Measurements from ENCODE around the gene TMEM217.

TMEM217 gene

DNA sequence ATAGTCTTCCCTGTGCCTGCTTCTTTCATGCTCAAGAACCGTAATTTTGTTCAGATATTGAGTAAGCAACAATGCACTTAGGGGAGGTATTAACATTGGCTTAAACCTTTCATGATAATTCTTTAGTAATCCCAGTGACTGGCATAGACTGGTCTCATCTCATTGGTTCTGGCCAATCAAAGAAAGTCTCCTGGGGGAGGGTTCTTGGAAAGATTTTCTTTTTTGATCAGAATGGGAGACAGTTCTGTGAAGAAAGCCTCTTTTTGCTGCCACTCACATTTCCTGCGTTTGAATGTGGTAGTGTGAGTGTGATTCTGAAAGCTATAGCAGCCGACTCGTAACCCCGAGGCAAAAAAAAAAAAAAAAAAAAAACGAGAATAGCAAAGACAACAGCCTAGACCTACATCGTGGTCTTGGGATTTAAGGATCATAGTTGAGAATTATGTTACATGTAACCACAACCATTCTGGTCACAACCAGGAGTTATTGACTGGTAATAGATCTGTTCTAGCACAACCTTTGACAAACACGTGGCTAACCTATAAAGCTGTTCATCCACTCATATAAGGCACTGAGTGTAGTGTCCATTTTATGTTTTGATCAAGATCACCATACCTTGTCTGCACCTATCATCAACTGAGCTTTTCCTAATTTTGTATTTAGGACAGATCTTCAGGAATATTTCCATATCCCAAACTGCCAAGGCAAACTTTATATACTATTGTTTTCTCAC, 15.1 kb upstream of the TMEM217 start:
- no peaks in the 10 kb centered on the region for H3K27me3 ChIP-seq (ENCODE audit: insufficient read depth, low read length)
- no peak overlapping the region for H3K4me3 ChIP-seq (ENCODE audit: low read depth, low read length, poor library complexity, severe bottlenecking)
- no peaks in the 10 kb centered on the region for H4K20me1 ChIP-seq (ENCODE audit: insufficient read depth, low read length)
- no peaks in the 10 kb centered on the region for H3K79me2 ChIP-seq (ENCODE audit: insufficient read depth, low read length)
- no peaks in the 10 kb centered on the region for H3F3A ChIP-seq (ENCODE audit: insufficient read depth, low read length)
- no peaks in the 10 kb centered on the region for H3K9me3 ChIP-seq (ENCODE audit: low read length)
- H3K27ac ChIP-seq (ENCODE audit: low read depth, low read length, poor library complexity, severe bottlenecking): no peak overlapping the region
- no peak overlapping the region for H3K4me2 ChIP-seq (ENCODE audit: low read length)
- H3K36me3 ChIP-seq (ENCODE audit: insufficient read depth, low read length): peaks cover 10% of the 10 kb centered on the region; the same call in 1 of the 2 replicates
- no peak for TF ChIP-seq EZH2 (IDR thresholded peaks at IDR 0.05; ENCODE audit: borderline replicate concordance, low read length)
- TF ChIP-seq, protein P1, sequence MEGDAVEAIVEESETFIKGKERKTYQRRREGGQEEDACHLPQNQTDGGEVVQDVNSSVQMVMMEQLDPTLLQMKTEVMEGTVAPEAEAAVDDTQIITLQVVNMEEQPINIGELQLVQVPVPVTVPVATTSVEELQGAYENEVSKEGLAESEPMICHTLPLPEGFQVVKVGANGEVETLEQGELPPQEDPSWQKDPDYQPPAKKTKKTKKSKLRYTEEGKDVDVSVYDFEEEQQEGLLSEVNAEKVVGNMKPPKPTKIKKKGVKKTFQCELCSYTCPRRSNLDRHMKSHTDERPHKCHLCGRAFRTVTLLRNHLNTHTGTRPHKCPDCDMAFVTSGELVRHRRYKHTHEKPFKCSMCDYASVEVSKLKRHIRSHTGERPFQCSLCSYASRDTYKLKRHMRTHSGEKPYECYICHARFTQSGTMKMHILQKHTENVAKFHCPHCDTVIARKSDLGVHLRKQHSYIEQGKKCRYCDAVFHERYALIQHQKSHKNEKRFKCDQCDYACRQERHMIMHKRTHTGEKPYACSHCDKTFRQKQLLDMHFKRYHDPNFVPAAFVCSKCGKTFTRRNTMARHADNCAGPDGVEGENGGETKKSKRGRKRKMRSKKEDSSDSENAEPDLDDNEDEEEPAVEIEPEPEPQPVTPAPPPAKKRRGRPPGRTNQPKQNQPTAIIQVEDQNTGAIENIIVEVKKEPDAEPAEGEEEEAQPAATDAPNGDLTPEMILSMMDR (IDR thresholded peaks at IDR 0.05; ENCODE audit: low read length): no peak
- no peaks in the 10 kb centered on the region for H3K9me2 ChIP-seq (ENCODE audit: low read depth, low read length)
- H3K9ac ChIP-seq (ENCODE audit: low read length): no peak overlapping the region
- H3K4me1 ChIP-seq (ENCODE audit: insufficient read depth, low read length, severe bottlenecking): peaks cover 22% of the 10 kb centered on the region
- no peak overlapping the region for H2AFZ ChIP-seq (ENCODE audit: low read length)

DNA sequence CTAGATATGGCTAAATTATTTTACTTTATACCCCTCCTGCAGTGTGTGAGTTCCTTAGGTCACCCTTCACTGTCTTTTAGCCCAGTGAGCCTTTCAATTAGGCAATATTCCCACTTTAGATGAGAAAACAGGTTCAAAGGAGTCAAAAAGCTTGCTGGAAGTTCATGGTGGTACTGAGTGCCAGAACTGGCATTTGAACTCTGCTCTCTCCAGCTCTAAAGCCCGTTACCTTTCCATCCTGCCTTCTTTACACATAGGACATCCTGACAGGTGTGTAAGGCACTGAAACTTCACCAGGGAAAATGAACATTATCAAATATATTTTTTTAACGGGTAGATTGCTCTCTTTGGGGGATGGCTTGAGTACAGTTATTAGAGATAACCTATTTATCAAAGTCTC, 11.2 kb upstream of the TMEM217 start:
- Histone ChIP-seq H3K9ac (ENCODE audit: low read length) (no peak overlapping the region), H3K27me3 (ENCODE audit: insufficient read depth, low read length) (no peaks in the 10 kb centered on the region), H3F3A (ENCODE audit: insufficient read depth, low read length) (no peaks in the 10 kb centered on the region), H3K27ac (ENCODE audit: low read depth, low read length, poor library complexity, severe bottlenecking) (no peak overlapping the region), H3K9me2 (ENCODE audit: low read depth, low read length) (no peaks in the 10 kb centered on the region), H3K79me2 (ENCODE audit: insufficient read depth, low read length) (peaks cover 10% of the 10 kb centered on the region; the same call in 1 of the 2 replicates), H3K4me2 (ENCODE audit: low read length) (no peak overlapping the region), H3K9me3 (ENCODE audit: low read length) (peaks cover 13% of the 10 kb centered on the region), H3K4me3 (ENCODE audit: low read depth, low read length, poor library complexity, severe bottlenecking) (no peak overlapping the region), H2AFZ (ENCODE audit: low read length) (no peak overlapping the region), H3K4me1 (ENCODE audit: insufficient read depth, low read length, severe bottlenecking) (no peaks in the 10 kb centered on the region), H4K20me1 (ENCODE audit: insufficient read depth, low read length) (no peaks in the 10 kb centered on the region), H3K36me3 (ENCODE audit: insufficient read depth, low read length) (peaks cover 21% of the 10 kb centered on the region)
- TF ChIP-seq, protein P1 (IDR thresholded peaks at IDR 0.05; ENCODE audit: low read length): no peak
- no peak for TF ChIP-seq EZH2 (IDR thresholded peaks at IDR 0.05; ENCODE audit: borderline replicate concordance, low read length)

DNA sequence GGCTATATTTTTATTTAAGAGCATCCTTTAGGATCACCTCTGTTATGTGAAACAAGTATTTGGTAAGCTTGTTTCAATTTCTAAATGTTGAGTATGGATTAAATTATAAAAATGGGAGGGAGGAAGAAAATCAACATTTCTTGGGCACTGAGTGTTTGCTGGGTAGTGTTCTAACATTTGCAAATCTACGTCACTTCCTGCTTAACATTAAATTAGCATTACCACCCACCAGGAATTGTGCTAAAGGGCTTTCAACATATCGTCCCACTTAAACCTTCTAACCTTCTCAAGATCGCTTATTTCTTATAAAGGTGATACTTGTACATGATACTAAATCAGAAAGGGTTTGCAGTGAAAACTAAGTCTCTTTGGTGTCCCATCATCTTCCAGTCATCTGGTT, 7.9 kb upstream of the TMEM217 start:
- H3K4me1 ChIP-seq (ENCODE audit: insufficient read depth, low read length, severe bottlenecking): no peaks in the 10 kb centered on the region
- H3F3A ChIP-seq (ENCODE audit: insufficient read depth, low read length): no peaks in the 10 kb centered on the region
- no peak overlapping the region for H3K27ac ChIP-seq (ENCODE audit: low read depth, low read length, poor library complexity, severe bottlenecking)
- H3K4me3 ChIP-seq (ENCODE audit: low read depth, low read length, poor library complexity, severe bottlenecking): no peak overlapping the region
- no peak overlapping the region for H3K9ac ChIP-seq (ENCODE audit: low read length)
- peaks cover 21% of the 10 kb centered on the region for H3K36me3 ChIP-seq (ENCODE audit: insufficient read depth, low read length)
- TF ChIP-seq, protein P1 (IDR thresholded peaks at IDR 0.05; ENCODE audit: low read length): no peak
- TF ChIP-seq EZH2 (IDR thresholded peaks at IDR 0.05; ENCODE audit: borderline replicate concordance, low read length): no peak
- no peaks in the 10 kb centered on the region for H3K27me3 ChIP-seq (ENCODE audit: insufficient read depth, low read length)
- no peaks in the 10 kb centered on the region for H3K9me2 ChIP-seq (ENCODE audit: low read depth, low read length)
- H3K79me2 ChIP-seq (ENCODE audit: insufficient read depth, low read length): peaks cover 20% of the 10 kb centered on the region; the same call in 1 of the 2 replicates
- H3K4me2 ChIP-seq (ENCODE audit: low read length): no peak overlapping the region
- no peak overlapping the region for H2AFZ ChIP-seq (ENCODE audit: low read length)
- peaks cover 13% of the 10 kb centered on the region for H3K9me3 ChIP-seq (ENCODE audit: low read length)
- H4K20me1 ChIP-seq (ENCODE audit: insufficient read depth, low read length): no peaks in the 10 kb centered on the region

Measured in OCI-LY1 (cell line).